ENCODE measurements around the gene PRDM16. TPM values are rescaled to one million over a fixed set of nuclear protein-coding genes. Genes with fewer than 3 reads are reported as not detected.

Gene PRDM16
- total and polyA plus RNA-seq, 2 of the 8 experiments (the other 6 are each of a cell fraction or from before 2014, with no cell fraction given): 0.39 to 0.43 TPM

DNA sequence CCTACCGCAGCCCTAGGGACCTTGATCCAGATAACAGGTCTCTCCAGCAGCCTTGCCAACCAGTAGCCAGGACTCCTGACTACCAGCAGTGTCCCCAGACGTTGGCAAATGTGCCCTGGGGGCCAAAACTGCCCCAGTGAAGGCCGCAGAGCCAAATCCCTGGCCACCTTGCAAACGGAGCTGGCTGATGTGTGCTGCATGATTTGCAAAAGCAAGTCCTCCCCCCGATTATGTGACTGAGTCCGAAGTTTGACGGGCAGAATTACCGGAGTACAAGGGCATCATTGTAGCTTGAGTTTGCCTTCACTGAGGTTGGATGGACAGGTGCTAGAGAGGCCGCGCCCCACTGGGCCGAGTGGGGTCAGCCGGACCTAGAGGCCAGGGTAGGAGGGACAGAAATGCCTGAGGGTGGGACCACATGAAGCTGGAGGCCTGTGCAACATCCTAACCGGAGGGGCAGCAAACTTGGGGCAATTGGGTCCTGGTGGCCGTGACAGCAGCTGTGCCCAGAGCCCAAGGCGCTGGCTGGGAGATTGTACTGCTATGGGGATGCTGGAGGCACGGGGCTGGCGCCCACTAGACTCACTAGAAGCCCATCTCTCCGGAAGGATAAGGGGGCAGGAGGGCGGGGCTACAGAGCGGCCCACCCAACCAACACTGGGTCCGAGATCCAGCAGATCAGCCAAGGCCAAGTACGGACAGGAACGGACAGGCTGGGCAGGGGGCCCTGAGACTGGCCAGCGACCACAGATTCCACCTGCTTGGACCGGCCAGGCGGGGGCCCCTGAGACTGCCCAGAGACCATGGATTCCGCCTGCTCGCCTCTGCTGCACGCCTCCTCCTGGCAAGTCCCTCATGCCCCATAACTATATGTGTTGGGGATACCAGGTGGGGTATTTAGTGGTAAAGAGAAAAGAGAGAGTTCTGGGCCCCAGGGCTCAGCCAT, 388.2 kb downstream of the PRDM16 start:
- Histone ChIP-seq H3K9ac (replicated peaks in 1 of 4; ENCODE audit: extremely low read depth in 1 of 4, low read depth in 3 of 4, low read length in 3 of 4) (no peak overlapping the region), H4K5ac (ENCODE audit: insufficient read length, low read depth, low read length) (no peak overlapping the region), H2BK12ac (ENCODE audit: low read depth, low read length) (peak overlapping the region; percentile 3; the same call in 1 of the 2 replicates), H4K8ac (ENCODE audit: extremely low read depth, insufficient read depth, low read length) (no peak overlapping the region), H3K36me3 (ENCODE audit: control insufficient read depth in 2 of 4, insufficient read depth in 4 of 4, low read length in 3 of 4) (no peaks in the 10 kb centered on the region), H3K4me1 (replicated peaks in 1 of 4; ENCODE audit: control insufficient read depth in 3 of 4, insufficient read depth in 4 of 4, low read length in 3 of 4) (peaks cover 0 to 20% (median 16%) of the 10 kb centered on the region in 4 experiments; a peak in 6 of 7 replicates), H3K79me2 (ENCODE audit: control insufficient read depth in 1 of 2, insufficient read depth in 2 of 2, low read length in 2 of 2) (peaks cover 0 to 13% of the 10 kb centered on the region in 2 experiments; a peak in 1 of 4 replicates), H2AFZ (ENCODE audit: low read length) (no peak overlapping the region), H3K4me3 (ENCODE audit: extremely low read depth in 1 of 4, insufficient read depth in 2 of 4, low read depth in 3 of 4, low read length in 4 of 4) (no peak overlapping the region), H3K23ac (ENCODE audit: insufficient read length) (no peak overlapping the region), H2BK20ac (ENCODE audit: low read length) (no peak overlapping the region), H3K4me2 (ENCODE audit: insufficient read depth in 1 of 2, low read depth in 2 of 2, low read length in 2 of 2) (no peak overlapping the region), H3K79me1 (ENCODE audit: low read depth, low read length) (peaks cover 5% of the 10 kb centered on the region; the same call in 1 of the 2 replicates), H2BK15ac (ENCODE audit: low read length) (no peak overlapping the region), H3K18ac (ENCODE audit: extremely low read depth, low read length) (no peak overlapping the region), H4K20me1 (replicated peaks in 1 of 2; ENCODE audit: control insufficient read depth in 1 of 2, insufficient read depth in 2 of 2, low read length in 2 of 2) (peaks cover 3 to 15% of the 10 kb centered on the region in 2 experiments), H4K91ac (replicated peaks; ENCODE audit: insufficient read length, low read length) (no peak overlapping the region), H2BK120ac (replicated peaks; ENCODE audit: low read depth, low read length) (no peak overlapping the region), H3K27ac (ENCODE audit: low read depth, low read length) (no peak overlapping the region), H2AK5ac (ENCODE audit: low read depth, low read length) (no peak overlapping the region), H3K14ac (ENCODE audit: insufficient read length) (no peak overlapping the region), H3K56ac (replicated peaks; ENCODE audit: insufficient read length, low read depth, low read length) (no peak overlapping the region), H3K4ac (replicated peaks; ENCODE audit: insufficient read length, low read depth, low read length) (no peak overlapping the region), H3K9me3 (ENCODE audit: insufficient read depth in 2 of 2, low read depth in 1 of 2, low read length in 1 of 2) (no peaks in the 10 kb centered on the region), H2BK5ac (ENCODE audit: low read depth, low read length) (no peak overlapping the region), H3K23me2 (ENCODE audit: low read depth, low read length) (peaks cover 3% of the 10 kb centered on the region; the same call in 1 of the 2 replicates), H3K27me3 (replicated peaks in 1 of 4; ENCODE audit: control insufficient read depth in 3 of 4, extremely low read depth in 1 of 4, insufficient read depth in 3 of 4, low read length in 3 of 4) (peaks cover 0 to 3% (median 0%) of the 10 kb centered on the region in 4 experiments; a peak in 1 of 7 replicates)
- ChIA-PET POLR2A (ENCODE audit: partially characterized antibody) (interaction anchor here (0.9 to 1.4 kb wide), 4 partner anchors 14 to 176 kb away, joined by 3 to 5 read pairs (median 4); no protein-coding TSS in a partner anchor), CTCF (ENCODE audit: partially characterized antibody) (interaction anchor here (0.8 to 1.9 kb wide), 8 partner anchors 14 to 162 kb away, joined by 3 to 6 read pairs (median 4); no protein-coding TSS in a partner anchor)
- DNase-seq (ENCODE audit: low read depth in 1 of 2, low spot score in 2 of 2): no peak
- 86% methylated on average over 29 of the region's 29 CpGs; no CpG with 5 or more reads in 1 of the 2 experiments for WGBS, 2 experiments (ENCODE audit: extremely low coverage in 1 of 2, insufficient coverage in 1 of 2, insufficient read length in 1 of 2, insufficient replicate concordance in 2 of 2, low coverage in 1 of 2, low lambda C conversion rate in 2 of 2, missing lambda C conversion rate in 1 of 2)
- TF ChIP-seq SUZ12 (IDR thresholded peaks at IDR 0.05; ENCODE audit: low read length): no peak
- no peak for FAIRE-seq

Measured in H1 (cell line).